ENCODE results near the gene ZNF519. TPM values are rescaled to one million over a fixed set of nuclear protein-coding genes. Genes with fewer than 3 reads are reported as not detected.

The ZNF519 gene
- total RNA-seq, 2 experiments from 2014 or later: 16.2 to 17.1 TPM

DNA sequence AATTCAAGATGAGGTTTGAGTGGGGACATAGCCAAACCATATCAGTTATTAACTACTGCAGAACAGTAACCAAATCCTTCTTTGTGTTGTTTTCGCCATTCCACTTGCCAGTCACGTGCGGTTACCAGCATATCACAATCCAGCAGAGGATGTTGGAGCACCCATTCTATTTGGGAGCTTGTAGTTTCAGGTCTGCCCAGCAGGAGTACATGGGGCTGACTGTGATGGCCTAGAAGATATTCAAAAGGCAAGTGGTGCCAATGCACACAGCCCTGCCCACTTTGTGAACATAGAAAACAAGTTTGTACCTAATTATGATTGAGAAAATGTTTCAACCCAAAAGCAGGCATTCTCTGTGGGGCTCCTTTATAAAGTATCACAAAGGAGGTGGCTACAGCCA is 57.0 kb downstream of the ZNF519 start:
- CTCF ChIA-PET: interaction anchor here (2.5 kb wide), 1 partner anchor 12 kb away, joined by 10 read pairs; no protein-coding TSS in a partner anchor

GRCh38 chr18:14074187-14074586 is 58.0 kb downstream of the ZNF519 start:
- POLR2A ChIA-PET: no interaction called here
- Mint-ChIP-seq H3K36me3 (ENCODE audit: low read depth) (peaks cover 3% of the 10 kb centered on the region), H3K9me3 (ENCODE audit: insufficient read depth) (no peaks in the 10 kb centered on the region), H3K4me3 (no peak overlapping the region), H3K27ac (no peak overlapping the region), H3K27me3 (ENCODE audit: low read depth) (no peaks in the 10 kb centered on the region), H3K4me1 (ENCODE audit: low read depth) (no peaks in the 10 kb centered on the region)
- DNase-seq (no peak), ATAC-seq (no peak)
- CTCF ChIA-PET: interaction anchor here (0.9 to 2.5 kb wide), 2 partner anchors 13 to 250 kb away, joined by 3 to 10 read pairs; partner anchors contain the start of gene MC5R

More for the DNA sequence above, 57.0 kb downstream of the ZNF519 start:
- ATAC-seq (no peak), DNase-seq (no peak)
- Mint-ChIP-seq H3K36me3 (ENCODE audit: low read depth) (peaks cover 3% of the 10 kb centered on the region), H3K4me3 (no peak overlapping the region), H3K27ac (no peak overlapping the region), H3K27me3 (ENCODE audit: low read depth) (no peaks in the 10 kb centered on the region), H3K4me1 (ENCODE audit: low read depth) (no peaks in the 10 kb centered on the region), H3K9me3 (ENCODE audit: insufficient read depth) (no peaks in the 10 kb centered on the region)
- POLR2A ChIA-PET: no interaction called here

GRCh38 chr18:14053661-14054060 is 78.6 kb downstream of the ZNF519 start:
- H3K9me3 Mint-ChIP-seq (ENCODE audit: insufficient read depth): peaks cover 6% of the 10 kb centered on the region
- ATAC-seq: no peak
- CTCF ChIA-PET: no interaction called here
- POLR2A ChIA-PET: no interaction called here
- H3K4me3 Mint-ChIP-seq: no peak overlapping the region
- DNase-seq: no peak
- no peaks in the 10 kb centered on the region for H3K27me3 Mint-ChIP-seq (ENCODE audit: low read depth)
- H3K36me3 Mint-ChIP-seq (ENCODE audit: low read depth): no peaks in the 10 kb centered on the region
- H3K4me1 Mint-ChIP-seq (ENCODE audit: low read depth): no peaks in the 10 kb centered on the region
- H3K27ac Mint-ChIP-seq: no peak overlapping the region

Other genes with a start within 250 kb of the ZNF519 start
- not detected for gene MC2R, start 216.9 kb downstream of the ZNF519 start, total RNA-seq

Measured in activated CD8-positive, alpha-beta T cell treated with anti-CD3 and anti-CD28 coated beads, Interleukin-2, amount 10 ng/mL, durations not matched to agents 7 days and 5 days (primary cell).